Lower leg skin (tissue), 4 donors: ENCODE data around the gene SRRM5. TPM values are rescaled to one million over a fixed set of nuclear protein-coding genes. Genes with fewer than 3 reads are reported as not detected.
A peak's percentile ranks its signal among the peaks of the same experiment; 100 is the strongest.

Source experiments
- DNase-seq, 2 donors: peaks; one replicate each; pipeline ENCODE4 v3.0.0-alpha.2; 2019; ENCODE audit warnings: low spot score in 2 of 2
- H3K4me3 ChIP-seq: fragments of 200-600 bp; sonication (generic); 2 replicates; pipeline ENCODE4 v1.5.1; 2017; ENCODE audit warnings: mild to moderate bottlenecking, low read depth; ENCODE audit not compliant: poor library complexity, severe bottlenecking
- CTCF ChIP-seq, 3 donors: fragments of 450-650 bp; IDR thresholded peaks; one replicate each; pipeline ENCODE4 v1.5.1; 2016; ENCODE audit warnings: antibody characterized with exemption in 3 of 3, mild to moderate bottlenecking in 3 of 3, moderate library complexity in 2 of 3
- POLR2A ChIP-seq, 2 donors: fragments of 450-650 bp; IDR thresholded peaks; one replicate each; pipeline ENCODE4 v1.6.1; 2016 to 2017; ENCODE audit warnings: antibody characterized with exemption in 2 of 2, mild to moderate bottlenecking in 1 of 2, moderate library complexity in 1 of 2
- WGBS, 2 donors: methylation state at CpG; one replicate each; pipeline ENCODE4 v1.1.5; 2018; 5-methylcytosine and 5-hydroxymethylcytosine counted together
- intact Hi-C: fragments of 100-400 bp; cut with DNase I; formaldehyde crosslinking; loops from one replicate; pipeline ENCODE4 v1.15.0; 2023; ENCODE audit warnings: low total_unique reads
- total RNA-seq, 4 donors: library from RNA; depleted of rRNA; stranded (reverse); fragments of >200 nt; gene quantifications; one replicate each; pipeline ENCODE4 v1.1.0, GENCODE V29; 2016

SRRM5 gene
- total RNA-seq, 4 donors from 2014 or later = 0.15 to 0.27 (median 0.17) TPM

DNA sequence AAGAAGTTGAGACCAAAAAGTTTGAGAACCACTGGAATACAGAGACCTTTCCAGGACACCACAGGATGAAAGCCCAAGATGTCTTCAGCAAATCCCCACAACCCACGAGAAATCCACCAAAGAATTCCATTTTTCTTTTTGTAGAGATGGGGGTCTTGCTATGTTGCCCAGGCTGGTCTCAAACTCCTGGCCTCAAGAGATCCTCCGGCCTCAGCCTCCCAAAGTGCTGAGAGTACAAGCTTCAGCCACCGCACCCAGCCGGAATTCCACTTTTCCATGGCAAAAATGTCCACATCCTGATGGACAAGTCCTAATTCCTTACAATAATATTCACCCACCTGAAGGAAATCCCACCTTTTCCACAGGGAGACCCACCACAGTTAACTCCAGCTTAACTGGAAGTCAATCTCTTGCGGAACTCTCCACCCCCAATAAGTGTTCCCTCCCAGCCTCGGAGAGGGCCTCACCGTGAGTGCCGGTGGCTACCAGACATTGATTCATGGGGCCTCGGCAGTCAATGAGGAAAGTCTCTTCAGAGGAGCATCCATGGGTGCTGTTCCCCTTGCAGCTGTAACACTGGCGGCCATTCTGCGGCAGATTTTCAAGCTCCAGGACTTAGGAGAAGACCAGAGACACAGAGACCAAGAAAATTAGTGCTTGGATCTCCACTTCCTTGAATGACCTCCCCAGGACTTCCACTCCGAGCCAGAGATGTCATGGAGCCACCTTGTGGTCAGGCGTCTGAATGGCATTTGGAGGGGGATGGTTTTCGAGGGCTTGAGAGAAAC lies 40.1 kb downstream of the SRRM5 start:
- DNase-seq = peak in 1 of 2 donors; percentile 57
- WGBS, 2 donors = 71 to 73% methylated on average over 14 of the region's 14 CpGs
- intact Hi-C loops = no loop called here
- TF ChIP-seq CTCF (IDR thresholded peaks at IDR 0.05) = no peak
- TF ChIP-seq POLR2A (IDR thresholded peaks at IDR 0.05) = no peak
- no peak overlapping the region for H3K4me3 ChIP-seq

DNA sequence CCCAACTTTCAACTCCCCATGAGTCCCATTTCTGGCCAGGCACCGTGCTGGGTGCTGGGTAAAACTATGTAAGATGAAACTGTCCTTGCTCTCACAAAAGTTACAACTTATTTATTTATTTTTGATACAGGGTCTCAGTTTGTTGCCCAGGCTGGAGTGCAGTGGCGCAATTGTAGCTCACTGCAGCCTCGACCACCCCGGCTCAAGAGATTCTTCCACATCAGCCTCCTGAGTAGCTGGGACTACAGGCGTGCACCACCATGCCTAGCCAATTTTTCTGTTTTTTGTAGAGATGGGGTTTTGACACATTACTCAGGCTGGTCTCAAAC lies 40.6 kb downstream of the SRRM5 start:
- DNase-seq = no peak
- no peak for TF ChIP-seq POLR2A (IDR thresholded peaks at IDR 0.05)
- TF ChIP-seq CTCF (IDR thresholded peaks at IDR 0.05) = no peak
- intact Hi-C loops = no loop called here
- WGBS, 2 donors = 66 to 72% methylated on average over 5 of the region's 5 CpGs
- H3K4me3 ChIP-seq = no peak overlapping the region

DNA sequence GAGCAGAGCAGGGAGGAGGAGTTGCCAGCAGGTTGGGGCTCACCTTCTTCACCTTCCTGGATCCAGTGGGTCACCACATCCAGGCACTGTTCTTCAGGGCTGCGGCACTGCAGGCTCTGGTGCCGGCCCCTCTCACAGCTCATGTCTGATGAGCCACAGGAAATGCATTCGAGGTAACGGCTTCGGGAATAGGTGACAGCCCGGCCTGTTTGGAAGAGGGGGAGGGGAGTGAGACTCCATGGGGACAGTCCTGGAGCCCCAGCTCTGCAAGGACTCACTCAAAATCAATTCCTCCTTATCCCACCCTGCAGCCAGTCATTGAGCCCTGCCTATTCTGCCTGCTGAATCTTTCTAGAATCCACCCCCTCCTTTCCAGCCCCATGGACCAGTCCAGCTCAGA lies 44.5 kb downstream of the SRRM5 start:
- intact Hi-C loops = no loop called here
- TF ChIP-seq POLR2A (IDR thresholded peaks at IDR 0.05) (no peak), CTCF (IDR thresholded peaks at IDR 0.05) (no peak)
- WGBS, 2 donors = 94 to 95% methylated on average over 6 of the region's 6 CpGs
- no peak for DNase-seq
- no peak overlapping the region for H3K4me3 ChIP-seq

- WGBS, 2 donors = 86 to 94% methylated on average over 2 of the region's 2 CpGs
- intact Hi-C loops = no loop called here
- TF ChIP-seq CTCF (IDR thresholded peaks at IDR 0.05) (no peak), POLR2A (IDR thresholded peaks at IDR 0.05) (no peak)
Measured at GRCh38 chr19:43658001-43658400, 46.1 kb downstream of the SRRM5 start.

DNA sequence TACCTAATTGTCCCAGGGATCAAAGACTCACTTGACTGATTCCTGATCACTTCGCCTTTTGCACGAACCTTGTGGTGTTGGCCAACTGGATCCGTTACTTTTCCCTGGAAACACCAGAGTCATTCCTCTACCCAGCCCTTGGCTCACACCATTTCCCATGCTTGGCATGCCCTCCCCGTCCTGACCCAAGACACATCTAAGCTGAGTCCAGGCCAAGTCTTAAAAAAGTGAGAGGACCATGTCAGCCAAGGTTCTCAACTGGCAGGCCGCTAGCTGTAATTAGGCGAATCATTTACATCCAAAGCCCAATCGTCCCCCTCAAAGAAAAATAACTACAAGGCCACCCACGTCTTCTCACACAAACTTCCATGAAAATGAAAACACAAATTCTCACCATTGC lies 46.6 kb downstream of the SRRM5 start:
- no peak for TF ChIP-seq POLR2A (IDR thresholded peaks at IDR 0.05)
- no peak for TF ChIP-seq CTCF (IDR thresholded peaks at IDR 0.05)
- intact Hi-C loops = no loop called here
- no peak for DNase-seq
- 88 to 92% methylated on average over 8 of the region's 8 CpGs for WGBS, 2 donors
- no peak overlapping the region for H3K4me3 ChIP-seq

More at GRCh38 chr19:43658001-43658400, 46.1 kb downstream of the SRRM5 start:
- no peak for DNase-seq
- no peak overlapping the region for H3K4me3 ChIP-seq
